Hepatocyte (in vitro differentiated cells): ENCODE results near the gene AURKB. TPM values are rescaled to one million over a fixed set of nuclear protein-coding genes. Genes with fewer than 3 reads are reported as not detected.

ENCODE experiments used
- DNase-seq: peaks from one replicate; pipeline ENCODE4 v3.0.0-alpha.2; 2016; ENCODE audit warnings: low spot score
- H2AFZ ChIP-seq: fragments of 200-600 bp; sonication (generic); 2 replicates; pipeline ENCODE4 v1.6.0; 2016; ENCODE audit warnings: antibody characterized with exemption, mild to moderate bottlenecking
- H3K27ac ChIP-seq: fragments of 200-600 bp; sonication (generic); 2 replicates; pipeline ENCODE4 v1.5.1; 2016; ENCODE audit warnings: mild to moderate bottlenecking
- H3K27me3 ChIP-seq: fragments of 200-600 bp; sonication (generic); 2 replicates; pipeline ENCODE4 v1.6.1; 2016
- H3K36me3 ChIP-seq: fragments of 200-600 bp; sonication (generic); replicated peaks from 2 replicates; pipeline ENCODE4 v1.5.1; 2016; ENCODE audit warnings: low read depth; ENCODE audit not compliant: insufficient read depth
- H3K4me1 ChIP-seq: fragments of 200-600 bp; sonication (generic); 2 replicates; pipeline ENCODE4 v1.5.1; 2016; ENCODE audit warnings: mild to moderate bottlenecking, moderate library complexity; ENCODE audit not compliant: insufficient read depth
- H3K4me2 ChIP-seq: fragments of 200-600 bp; sonication (generic); 2 replicates; pipeline ENCODE4 v1.6.0; 2016
- H3K4me3 ChIP-seq: fragments of 200-600 bp; sonication (generic); 2 replicates; pipeline ENCODE4 v1.5.1; 2016; ENCODE audit warnings: mild to moderate bottlenecking
- H3K79me2 ChIP-seq: fragments of 200-600 bp; sonication (generic); 2 replicates; pipeline ENCODE4 v1.6.0; 2017; ENCODE audit warnings: mild to moderate bottlenecking
- H3K9me2 ChIP-seq: fragments of 200-600 bp; sonication (generic); replicated peaks from 2 replicates; pipeline ENCODE4 v1.6.0; 2017; ENCODE audit warnings: mild to moderate bottlenecking; ENCODE audit not compliant: insufficient read depth
- H3K9me3 ChIP-seq: fragments of 200-600 bp; sonication (generic); 2 replicates; pipeline ENCODE4 v1.5.1; 2016; ENCODE audit warnings: low read depth, mild to moderate bottlenecking
- H4K20me1 ChIP-seq: fragments of 200-600 bp; sonication (generic); 2 replicates; pipeline ENCODE4 v1.6.0; 2016; ENCODE audit warnings: mild to moderate bottlenecking; ENCODE audit not compliant: insufficient read depth, poor library complexity, severe bottlenecking
- CTCF ChIP-seq: fragments of 200-600 bp; sonication (generic); IDR thresholded peaks from 2 replicates; pipeline ENCODE4 v1.5.1; 2016; ENCODE audit warnings: antibody characterized with exemption, mild to moderate bottlenecking; ENCODE audit not compliant: poor library complexity
- EZH2 ChIP-seq: fragments of 200-600 bp; sonication (generic); IDR thresholded peaks from 2 replicates; pipeline ENCODE4 v1.6.1; 2016; ENCODE audit warnings: antibody characterized with exemption, mild to moderate bottlenecking, borderline replicate concordance
- EZH2phosphoT487 ChIP-seq: fragments of 200-600 bp; sonication (generic); IDR thresholded peaks from one replicate; pipeline ENCODE4 v1.6.1; 2018; ENCODE audit warnings: antibody characterized with exemption, mild to moderate bottlenecking, low read depth, moderate library complexity; ENCODE audit not compliant: unreplicated experiment, severe bottlenecking
- WGBS: methylation state at CpG from one replicate; pipeline ENCODE4 v1.1.6; 2016; ENCODE audit warnings: low lambda C conversion rate; ENCODE audit errors: missing lambda C conversion rate; 5-methylcytosine and 5-hydroxymethylcytosine counted together
- polyA plus RNA-seq: library from polyadenylated mRNA; unstranded; fragments of >200 nt; fragmentation: Nextera tagmentation; extraction: Ambion mirVana; gene quantifications from 2 replicates; pipeline ENCODE4 v1.2.1, GENCODE V29; 2016
- total RNA-seq: library from RNA; depleted of rRNA; stranded (reverse); fragments of >200 nt; gene quantifications from 2 replicates; pipeline ENCODE4 v1.2.3, GENCODE V29; 2014

Gene AURKB
- total RNA-seq (9.3 and 9.9 TPM in 2 replicates), polyA plus RNA-seq (25.3 and 27.5 TPM in 2 replicates)

GRCh38 chr17:8209907-8210760 is at the start of gene AURKB:
AURKB (minus strand) TSS chr17:8210575; CDS start chr17:8210224, 351 bp downstream.
- H3K36me3 ChIP-seq, result no peaks in the 10 kb centered on the region
- DNase-seq, result peak; percentile 96
- peak within 1 kb of the TSS; percentile 79 for H3K4me2 ChIP-seq
- H3K27me3 ChIP-seq, result no peaks in the 10 kb centered on the region
- H3K27ac ChIP-seq, result peak within 1 kb of the TSS; percentile 53
- H4K20me1 ChIP-seq, result no peaks in the 10 kb centered on the region
- H3K9me2 ChIP-seq, result no peaks in the 10 kb centered on the region
- H3K4me1 ChIP-seq, result no peaks in the 10 kb centered on the region
- H3K79me2 ChIP-seq, result peaks cover 25% of the 10 kb centered on the region
- peak within 1 kb of the TSS; percentile 36 for H2AFZ ChIP-seq
- no peaks in the 10 kb centered on the region for H3K9me3 ChIP-seq
- WGBS, result 3% methylated on average over 36 of the region's 46 CpGs
- peak within 1 kb of the TSS; percentile 14 for H3K4me3 ChIP-seq
- no peak for TF ChIP-seq EZH2
- TF ChIP-seq CTCF, result no peak

GRCh38 chr17:8257801-8258200 is 47.4 kb upstream of the AURKB start:
- H3K36me3 ChIP-seq, result no peaks in the 10 kb centered on the region
- H3K27ac ChIP-seq, result no peak overlapping the region
- H3K27me3 ChIP-seq, result no peaks in the 10 kb centered on the region
- no peaks in the 10 kb centered on the region for H3K9me2 ChIP-seq
- H3K4me2 ChIP-seq, result no peak overlapping the region
- H3K9me3 ChIP-seq, result no peaks in the 10 kb centered on the region
- no peak overlapping the region for H2AFZ ChIP-seq
- H3K79me2 ChIP-seq, result no peaks in the 10 kb centered on the region
- no peaks in the 10 kb centered on the region for H3K4me1 ChIP-seq
- 99% methylated on average over 8 of the region's 8 CpGs for WGBS
- DNase-seq, result no peak
- H4K20me1 ChIP-seq, result no peaks in the 10 kb centered on the region
- H3K4me3 ChIP-seq, result no peak overlapping the region
- no peak for TF ChIP-seq EZH2
- no peak for TF ChIP-seq EZH2phosphoT487
- no peak for TF ChIP-seq CTCF

DNA sequence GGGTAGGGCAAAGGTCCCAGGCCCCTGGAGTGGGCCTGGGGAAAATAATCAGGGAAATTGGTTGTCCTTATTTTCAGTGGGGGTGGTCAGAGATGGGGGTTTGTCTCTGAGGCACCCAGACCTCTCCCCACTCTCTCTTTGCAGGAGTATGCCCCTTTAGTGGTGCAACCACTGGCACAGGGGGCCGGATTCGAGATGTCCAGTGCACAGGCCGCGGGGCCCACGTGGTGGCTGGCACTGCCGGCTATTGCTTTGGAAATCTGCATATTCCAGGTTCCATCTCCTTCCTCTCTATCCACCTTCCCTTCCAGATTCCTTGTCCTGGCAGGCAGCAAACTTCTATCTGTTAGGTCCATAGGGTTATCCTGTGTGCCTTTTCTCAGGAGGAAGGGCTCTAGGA is 46.3 kb upstream of the AURKB start:
- no peaks in the 10 kb centered on the region for H3K27me3 ChIP-seq
- H3K9me2 ChIP-seq, result no peaks in the 10 kb centered on the region
- WGBS, result 96% methylated on average over 6 of the region's 6 CpGs
- H3K4me2 ChIP-seq, result no peak overlapping the region
- H3K4me3 ChIP-seq, result no peak overlapping the region
- no peaks in the 10 kb centered on the region for H3K36me3 ChIP-seq
- H3K9me3 ChIP-seq, result no peaks in the 10 kb centered on the region
- peaks cover 9% of the 10 kb centered on the region for H3K79me2 ChIP-seq
- no peak overlapping the region for H3K27ac ChIP-seq
- no peaks in the 10 kb centered on the region for H3K4me1 ChIP-seq
- TF ChIP-seq EZH2 (no peak), EZH2phosphoT487 (no peak), CTCF (no peak)
- no peak overlapping the region for H2AFZ ChIP-seq
- H4K20me1 ChIP-seq, result no peaks in the 10 kb centered on the region
- no peak for DNase-seq
